C4-2B (cell line): ENCODE results near the gene MGAT5B.

Experiments used
- ZFX ChIP-seq: fragments of 450-650 bp; IDR thresholded peaks from 2 replicates; pipeline ENCODE4 v1.6.1; 2017
- TF ChIP-seq, protein P1 (sequence below): fragments of 450-650 bp; conservative IDR thresholded peaks from 2 replicates; pipeline ENCODE4 v1.5.1; 2017; ENCODE audit warnings: mild to moderate bottlenecking

DNA sequence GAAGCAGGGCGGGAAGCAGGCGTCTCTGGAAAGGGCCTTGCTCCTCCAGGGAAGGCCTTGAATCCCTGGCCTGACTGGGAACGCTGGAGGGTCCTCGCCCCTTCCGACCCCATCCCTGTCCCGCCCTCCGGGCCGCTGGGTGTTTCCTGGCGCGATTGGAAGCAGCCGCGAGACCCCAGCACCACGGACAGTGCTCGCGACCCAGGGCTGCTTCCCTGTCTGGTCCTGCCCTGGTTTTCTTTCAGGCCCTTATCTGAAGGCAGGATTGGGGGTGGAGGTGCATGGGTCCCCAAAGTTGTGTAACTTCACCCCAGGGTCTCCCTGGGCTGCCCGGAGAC lies 2.1 kb downstream of the MGAT5B start:
- TF ChIP-seq, protein P1, sequence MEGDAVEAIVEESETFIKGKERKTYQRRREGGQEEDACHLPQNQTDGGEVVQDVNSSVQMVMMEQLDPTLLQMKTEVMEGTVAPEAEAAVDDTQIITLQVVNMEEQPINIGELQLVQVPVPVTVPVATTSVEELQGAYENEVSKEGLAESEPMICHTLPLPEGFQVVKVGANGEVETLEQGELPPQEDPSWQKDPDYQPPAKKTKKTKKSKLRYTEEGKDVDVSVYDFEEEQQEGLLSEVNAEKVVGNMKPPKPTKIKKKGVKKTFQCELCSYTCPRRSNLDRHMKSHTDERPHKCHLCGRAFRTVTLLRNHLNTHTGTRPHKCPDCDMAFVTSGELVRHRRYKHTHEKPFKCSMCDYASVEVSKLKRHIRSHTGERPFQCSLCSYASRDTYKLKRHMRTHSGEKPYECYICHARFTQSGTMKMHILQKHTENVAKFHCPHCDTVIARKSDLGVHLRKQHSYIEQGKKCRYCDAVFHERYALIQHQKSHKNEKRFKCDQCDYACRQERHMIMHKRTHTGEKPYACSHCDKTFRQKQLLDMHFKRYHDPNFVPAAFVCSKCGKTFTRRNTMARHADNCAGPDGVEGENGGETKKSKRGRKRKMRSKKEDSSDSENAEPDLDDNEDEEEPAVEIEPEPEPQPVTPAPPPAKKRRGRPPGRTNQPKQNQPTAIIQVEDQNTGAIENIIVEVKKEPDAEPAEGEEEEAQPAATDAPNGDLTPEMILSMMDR = no peak
- TF ChIP-seq ZFX = no peak
